ENCODE results near the gene BTRC. TPM values are rescaled to one million over a fixed set of nuclear protein-coding genes. Genes with fewer than 3 reads are reported as not detected.
"Not testable (repeated sequence)": the region's sequence is repeated elsewhere in the genome, so short reads cannot be mapped to it uniquely, and the experiment has no call there.

BTRC gene
- total and polyA plus RNA-seq, 4 donors: 3.1 to 16.4 (median 9.3) TPM

GRCh38 chr10:101364721-101365120 is 10.8 kb downstream of the BTRC start:
- Histone ChIP-seq H3K27me3 (ENCODE audit: control insufficient read depth in 3 of 3, insufficient read depth in 3 of 3, low read length in 2 of 3) (no peaks in the 10 kb centered on the region), H3K27ac (ENCODE audit: low read depth in 1 of 2, low read length in 1 of 2) (no peak overlapping the region), H3K4me3 (no peak overlapping the region), H3K9ac (ENCODE audit: insufficient read depth in 1 of 2, low read length in 2 of 2) (no peak overlapping the region), H3K36me3 (ENCODE audit: control insufficient read depth in 4 of 4, insufficient read depth in 4 of 4, low read length in 4 of 4) (no peaks in the 10 kb centered on the region), H3K9me3 (ENCODE audit: control insufficient read depth in 4 of 4, insufficient read depth in 3 of 4, low read length in 3 of 4) (no peaks in the 10 kb centered on the region), H3K4me1 (ENCODE audit: control insufficient read depth in 5 of 5, insufficient read depth in 5 of 5, low read length in 5 of 5) (peaks cover 0 to 2% (median 0%) of the 10 kb centered on the region in 5 donors)
- ATAC-seq (ENCODE audit: insufficient read depth, low FRiP score) (no peak), DNase-seq (no peak)
- TF ChIP-seq, protein P1, sequence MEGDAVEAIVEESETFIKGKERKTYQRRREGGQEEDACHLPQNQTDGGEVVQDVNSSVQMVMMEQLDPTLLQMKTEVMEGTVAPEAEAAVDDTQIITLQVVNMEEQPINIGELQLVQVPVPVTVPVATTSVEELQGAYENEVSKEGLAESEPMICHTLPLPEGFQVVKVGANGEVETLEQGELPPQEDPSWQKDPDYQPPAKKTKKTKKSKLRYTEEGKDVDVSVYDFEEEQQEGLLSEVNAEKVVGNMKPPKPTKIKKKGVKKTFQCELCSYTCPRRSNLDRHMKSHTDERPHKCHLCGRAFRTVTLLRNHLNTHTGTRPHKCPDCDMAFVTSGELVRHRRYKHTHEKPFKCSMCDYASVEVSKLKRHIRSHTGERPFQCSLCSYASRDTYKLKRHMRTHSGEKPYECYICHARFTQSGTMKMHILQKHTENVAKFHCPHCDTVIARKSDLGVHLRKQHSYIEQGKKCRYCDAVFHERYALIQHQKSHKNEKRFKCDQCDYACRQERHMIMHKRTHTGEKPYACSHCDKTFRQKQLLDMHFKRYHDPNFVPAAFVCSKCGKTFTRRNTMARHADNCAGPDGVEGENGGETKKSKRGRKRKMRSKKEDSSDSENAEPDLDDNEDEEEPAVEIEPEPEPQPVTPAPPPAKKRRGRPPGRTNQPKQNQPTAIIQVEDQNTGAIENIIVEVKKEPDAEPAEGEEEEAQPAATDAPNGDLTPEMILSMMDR (IDR thresholded peaks at IDR 0.05; ENCODE audit: control extremely low read depth, extremely low read depth): no peak
- 82 to 89% methylated on average over 7 of the region's 7 CpGs for WGBS, 2 donors

- H3K4me3 ChIP-seq: no peak overlapping the region
- no peaks in the 10 kb centered on the region for H3K36me3 ChIP-seq (ENCODE audit: control insufficient read depth in 4 of 4, insufficient read depth in 4 of 4, low read length in 4 of 4)
- ATAC-seq (ENCODE audit: insufficient read depth, low FRiP score) (no peak), DNase-seq (no peak)
- H3K27me3 ChIP-seq (ENCODE audit: control insufficient read depth in 3 of 3, insufficient read depth in 3 of 3, low read length in 2 of 3): no peaks in the 10 kb centered on the region
- peaks cover 0 to 2% (median 0%) of the 10 kb centered on the region in 5 donors for H3K4me1 ChIP-seq (ENCODE audit: control insufficient read depth in 5 of 5, insufficient read depth in 5 of 5, low read length in 5 of 5)
- TF ChIP-seq, protein P1 (IDR thresholded peaks at IDR 0.05; ENCODE audit: control extremely low read depth, extremely low read depth): no peak
- H3K9ac ChIP-seq (ENCODE audit: insufficient read depth in 1 of 2, low read length in 2 of 2): no peak overlapping the region
- no peaks in the 10 kb centered on the region for H3K9me3 ChIP-seq (ENCODE audit: control insufficient read depth in 4 of 4, insufficient read depth in 3 of 4, low read length in 3 of 4)
- peak overlapping the region in 1 of 2 donors; percentile 71 for H3K27ac ChIP-seq (ENCODE audit: low read depth in 1 of 2, low read length in 1 of 2)
- WGBS, 2 donors: 90 to 95% methylated on average over 9 of the region's 9 CpGs
Measured at GRCh38 chr10:101367569-101368453, 13.8 kb downstream of the BTRC start.

DNA sequence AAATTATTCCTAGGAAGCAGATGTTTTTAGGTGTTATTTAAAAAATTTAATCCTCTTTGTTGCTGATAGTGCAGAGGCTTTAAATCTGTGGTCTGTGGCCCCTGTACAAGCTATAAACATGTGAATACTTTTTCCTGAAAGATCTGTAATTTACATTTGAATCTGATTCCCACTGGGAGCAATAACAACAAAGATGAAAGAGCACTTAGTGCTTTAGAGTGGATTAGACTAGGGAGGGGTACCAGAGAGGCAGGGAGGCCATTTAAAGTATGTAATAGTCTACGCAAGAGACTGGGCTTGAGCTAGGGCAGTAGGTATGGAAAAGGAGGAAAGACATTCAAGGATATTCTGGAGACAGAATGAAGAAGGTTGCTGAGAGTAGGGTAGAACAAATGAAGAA is 19.1 kb downstream of the BTRC start:
- Histone ChIP-seq H3K27ac (ENCODE audit: low read depth in 1 of 2, low read length in 1 of 2) (no peak overlapping the region), H3K9me3 (ENCODE audit: control insufficient read depth in 4 of 4, insufficient read depth in 3 of 4, low read length in 3 of 4) (no peaks in the 10 kb centered on the region), H3K36me3 (ENCODE audit: control insufficient read depth in 4 of 4, insufficient read depth in 4 of 4, low read length in 4 of 4) (peaks cover 0 to 2% (median 0%) of the 10 kb centered on the region in 4 donors), H3K4me1 (ENCODE audit: control insufficient read depth in 5 of 5, insufficient read depth in 5 of 5, low read length in 5 of 5) (no peaks in the 10 kb centered on the region), H3K27me3 (ENCODE audit: control insufficient read depth in 3 of 3, insufficient read depth in 3 of 3, low read length in 2 of 3) (no peaks in the 10 kb centered on the region), H3K4me3 (no peak overlapping the region), H3K9ac (ENCODE audit: insufficient read depth in 1 of 2, low read length in 2 of 2) (no peak overlapping the region)
- WGBS, 2 donors: 96 to 99% methylated on average over 1 of the region's 1 CpG
- TF ChIP-seq, protein P1 (IDR thresholded peaks at IDR 0.05; ENCODE audit: control extremely low read depth, extremely low read depth): no peak
- ATAC-seq (ENCODE audit: insufficient read depth, low FRiP score) (no peak), DNase-seq (no peak)

- not testable (repeated sequence) for DNase-seq; H3K36me3 ChIP-seq (ENCODE audit: control insufficient read depth in 4 of 4, insufficient read depth in 4 of 4, low read length in 4 of 4); H3K9ac ChIP-seq (ENCODE audit: insufficient read depth in 1 of 2, low read length in 2 of 2); H3K27ac ChIP-seq (ENCODE audit: low read depth in 1 of 2, low read length in 1 of 2); H3K27me3 ChIP-seq (ENCODE audit: control insufficient read depth in 3 of 3, insufficient read depth in 3 of 3, low read length in 2 of 3); H3K4me1 ChIP-seq (ENCODE audit: control insufficient read depth in 5 of 5, insufficient read depth in 5 of 5, low read length in 5 of 5); ATAC-seq (ENCODE audit: insufficient read depth, low FRiP score); H3K9me3 ChIP-seq (ENCODE audit: control insufficient read depth in 4 of 4, insufficient read depth in 3 of 4, low read length in 3 of 4); H3K4me3 ChIP-seq
- 85 to 100% methylated on average over 3 of the region's 3 CpGs for WGBS, 2 donors
Measured at GRCh38 chr10:101373993-101374392, 20.0 kb downstream of the BTRC start.

All from lung (tissue), 12 donors.